MM.1S (cell line): Measurements from ENCODE around the gene EVA1A.

Experiments used
- DNase-seq: peaks from one replicate; pipeline ENCODE4 v3.0.0-alpha.2; 2015
- H2AFZ ChIP-seq: fragments of 300-600 bp; sonication (generic); 2 replicates; pipeline ENCODE4 v1.6.0; 2016; ENCODE audit warnings: antibody characterized with exemption, low read length
- H3F3A ChIP-seq: fragments of 300-600 bp; sonication (generic); 2 replicates; pipeline ENCODE4 v1.6.1; 2016; ENCODE audit warnings: mild to moderate bottlenecking, antibody characterized with exemption, low read length, moderate library complexity, mixed read lengths; ENCODE audit not compliant: insufficient read depth
- H3K27ac ChIP-seq: fragments of 300-600 bp; sonication (generic); 2 replicates; pipeline ENCODE4 v1.5.1; 2016; ENCODE audit warnings: mild to moderate bottlenecking, low read length
- H3K27me3 ChIP-seq: fragments of 300-600 bp; sonication (generic); replicated peaks from 2 replicates; pipeline ENCODE4 v1.6.0; 2016; ENCODE audit warnings: low read length; ENCODE audit not compliant: insufficient read depth
- H3K36me3 ChIP-seq: fragments of 300-600 bp; sonication (generic); replicated peaks from 2 replicates; pipeline ENCODE4 v1.6.1; 2016; ENCODE audit warnings: mild to moderate bottlenecking, low read length, mixed read lengths; ENCODE audit not compliant: insufficient read depth
- H3K4me1 ChIP-seq: fragments of 300-600 bp; sonication (generic); 2 replicates; pipeline ENCODE4 v1.6.1; 2016; ENCODE audit warnings: low read length, mixed read lengths
- H3K4me2 ChIP-seq: fragments of 300-600 bp; sonication (generic); 2 replicates; pipeline ENCODE4 v1.6.0; 2016; ENCODE audit warnings: low read depth, low read length
- H3K4me3 ChIP-seq: fragments of 300-600 bp; sonication (generic); 2 replicates; pipeline ENCODE4 v1.5.1; 2016; ENCODE audit warnings: low read length, mixed read lengths
- H3K79me2 ChIP-seq: fragments of 300-600 bp; sonication (generic); 2 replicates; pipeline ENCODE4 v1.6.1; 2016; ENCODE audit warnings: mixed run types, low read length, mixed read lengths
- H3K9ac ChIP-seq: fragments of 300-600 bp; sonication (generic); 2 replicates; pipeline ENCODE4 v1.6.1; 2016; ENCODE audit warnings: low read length, mixed read lengths
- H3K9me2 ChIP-seq: fragments of 300-600 bp; sonication (generic); replicated peaks from 2 replicates; pipeline ENCODE4 v1.6.1; 2016; ENCODE audit warnings: mild to moderate bottlenecking, low read length, mixed read lengths; ENCODE audit not compliant: insufficient read depth
- H3K9me3 ChIP-seq: fragments of 300-600 bp; sonication (generic); replicated peaks from 2 replicates; pipeline ENCODE4 v1.6.1; 2016; ENCODE audit warnings: mild to moderate bottlenecking, low read length, mixed read lengths; ENCODE audit not compliant: insufficient read depth
- H4K20me1 ChIP-seq: fragments of 300-600 bp; sonication (generic); 2 replicates; pipeline ENCODE4 v1.6.1; 2016; ENCODE audit warnings: mild to moderate bottlenecking, low read length, moderate library complexity, mixed read lengths; ENCODE audit not compliant: insufficient read depth
- EZH2 ChIP-seq: fragments of 300-600 bp; sonication (generic); optimal IDR thresholded peaks from 2 replicates; pipeline ENCODE3; 2017; ENCODE audit warnings: low read depth, mild to moderate bottlenecking, antibody characterized with exemption, low read length, mixed read lengths
- EZH2phosphoT487 ChIP-seq: fragments of 300-600 bp; sonication (generic); IDR thresholded peaks from 2 replicates; pipeline ENCODE4 v1.6.1; 2018; ENCODE audit warnings: antibody characterized with exemption, low read length
- TF ChIP-seq, protein P1 (sequence below): fragments of 300-600 bp; sonication (generic); IDR thresholded peaks from 2 replicates; pipeline ENCODE4 v1.5.1; 2016; ENCODE audit warnings: antibody characterized with exemption, low read length, mixed read lengths

EVA1A gene

DNA sequence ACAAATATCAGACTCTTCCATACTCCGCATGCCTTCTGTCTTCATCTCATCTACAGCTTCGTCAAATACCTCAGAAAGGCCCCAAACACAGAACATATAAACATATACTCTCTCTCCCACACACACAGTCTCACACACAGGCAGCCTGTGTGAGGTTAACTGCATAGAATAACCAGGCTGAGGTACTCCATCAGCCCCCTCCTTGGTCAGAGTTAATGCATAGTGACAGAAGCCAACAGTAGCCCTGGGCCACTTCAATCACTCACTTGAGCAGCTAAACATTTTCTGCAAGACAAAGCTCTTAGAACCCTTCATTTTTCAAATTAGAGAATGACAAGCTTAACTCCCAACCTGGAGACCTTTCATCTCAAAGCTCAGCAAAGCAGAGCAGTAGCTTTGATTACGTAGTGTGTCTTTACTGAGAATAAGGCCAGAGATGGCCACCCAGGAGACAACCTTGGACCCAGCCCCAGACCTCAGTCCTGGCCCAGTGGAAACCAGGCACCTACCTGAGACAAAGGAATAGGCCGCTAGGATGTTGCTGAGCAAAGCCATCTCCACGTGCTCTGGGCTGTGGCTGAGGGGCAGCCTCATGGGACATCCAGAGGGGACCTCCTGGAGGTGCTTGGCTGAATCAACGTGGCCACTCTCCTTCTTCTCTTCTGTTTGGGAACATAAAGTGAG is 43.0 kb downstream of the EVA1A start:
- no peaks in the 10 kb centered on the region for H3K79me2 ChIP-seq
- H3K36me3 ChIP-seq = no peaks in the 10 kb centered on the region
- H3K9ac ChIP-seq = no peak overlapping the region
- H3F3A ChIP-seq = no peaks in the 10 kb centered on the region
- H2AFZ ChIP-seq = no peak overlapping the region
- no peaks in the 10 kb centered on the region for H3K27me3 ChIP-seq
- H3K4me2 ChIP-seq = no peak overlapping the region
- no peak overlapping the region for H3K27ac ChIP-seq
- H3K4me1 ChIP-seq = no peaks in the 10 kb centered on the region
- no peak for DNase-seq
- H3K4me3 ChIP-seq = no peak overlapping the region
- no peaks in the 10 kb centered on the region for H3K9me3 ChIP-seq
- TF ChIP-seq, protein P1, sequence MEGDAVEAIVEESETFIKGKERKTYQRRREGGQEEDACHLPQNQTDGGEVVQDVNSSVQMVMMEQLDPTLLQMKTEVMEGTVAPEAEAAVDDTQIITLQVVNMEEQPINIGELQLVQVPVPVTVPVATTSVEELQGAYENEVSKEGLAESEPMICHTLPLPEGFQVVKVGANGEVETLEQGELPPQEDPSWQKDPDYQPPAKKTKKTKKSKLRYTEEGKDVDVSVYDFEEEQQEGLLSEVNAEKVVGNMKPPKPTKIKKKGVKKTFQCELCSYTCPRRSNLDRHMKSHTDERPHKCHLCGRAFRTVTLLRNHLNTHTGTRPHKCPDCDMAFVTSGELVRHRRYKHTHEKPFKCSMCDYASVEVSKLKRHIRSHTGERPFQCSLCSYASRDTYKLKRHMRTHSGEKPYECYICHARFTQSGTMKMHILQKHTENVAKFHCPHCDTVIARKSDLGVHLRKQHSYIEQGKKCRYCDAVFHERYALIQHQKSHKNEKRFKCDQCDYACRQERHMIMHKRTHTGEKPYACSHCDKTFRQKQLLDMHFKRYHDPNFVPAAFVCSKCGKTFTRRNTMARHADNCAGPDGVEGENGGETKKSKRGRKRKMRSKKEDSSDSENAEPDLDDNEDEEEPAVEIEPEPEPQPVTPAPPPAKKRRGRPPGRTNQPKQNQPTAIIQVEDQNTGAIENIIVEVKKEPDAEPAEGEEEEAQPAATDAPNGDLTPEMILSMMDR = no peak
- TF ChIP-seq EZH2phosphoT487 = no peak
- no peak for TF ChIP-seq EZH2
- H4K20me1 ChIP-seq = no peaks in the 10 kb centered on the region
- no peaks in the 10 kb centered on the region for H3K9me2 ChIP-seq

GRCh38 chr2:75516378-75517360 is 44.1 kb downstream of the EVA1A start:
- no peaks in the 10 kb centered on the region for H4K20me1 ChIP-seq
- TF ChIP-seq, protein P1 = no peak
- TF ChIP-seq EZH2 (no peak), EZH2phosphoT487 (no peak)

DNA sequence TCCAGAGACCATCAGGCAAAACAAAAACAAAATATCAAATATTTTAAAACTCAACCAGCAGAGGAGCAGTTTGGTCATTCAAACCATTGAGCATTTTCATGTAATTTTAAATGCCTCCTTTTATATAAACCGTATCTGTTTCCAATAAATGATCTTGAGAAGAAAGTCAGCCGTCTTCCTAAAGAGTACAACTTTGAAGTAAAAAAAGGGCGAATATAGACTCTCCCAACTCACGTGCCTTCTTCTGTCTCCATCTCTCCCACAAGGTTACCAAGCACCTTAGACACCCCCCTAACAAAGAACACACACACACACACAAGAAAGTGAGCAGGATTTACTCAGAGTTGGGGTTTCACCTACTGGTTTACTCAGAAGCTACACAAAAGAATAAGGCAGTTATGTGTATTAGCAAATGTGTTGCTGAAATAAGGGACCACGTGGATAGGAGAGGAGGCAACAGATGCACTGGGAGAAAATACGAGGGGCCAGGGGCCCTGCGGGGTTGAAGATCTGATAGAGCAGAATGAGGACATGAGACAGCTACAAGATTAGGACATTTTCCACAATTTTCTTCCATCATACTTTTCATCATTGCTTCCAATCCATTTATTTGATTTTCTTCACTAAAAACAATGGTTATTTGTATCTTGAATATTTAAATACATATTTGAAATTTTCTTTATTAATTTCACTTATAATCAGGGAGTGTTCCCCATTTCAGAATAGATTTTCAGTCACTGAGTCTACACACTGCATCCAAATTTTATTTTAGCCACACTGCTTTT is 45.0 kb downstream of the EVA1A start:
- H3K4me1 ChIP-seq = no peaks in the 10 kb centered on the region
- no peak overlapping the region for H3K4me2 ChIP-seq
- H3F3A ChIP-seq = no peaks in the 10 kb centered on the region
- no peaks in the 10 kb centered on the region for H3K9me3 ChIP-seq
- no peaks in the 10 kb centered on the region for H3K27me3 ChIP-seq
- H3K9me2 ChIP-seq = no peaks in the 10 kb centered on the region
- H2AFZ ChIP-seq = no peak overlapping the region
- no peak for DNase-seq
- no peak overlapping the region for H3K9ac ChIP-seq
- H3K27ac ChIP-seq = no peak overlapping the region
- TF ChIP-seq, protein P1 = no peak
- TF ChIP-seq EZH2 (no peak), EZH2phosphoT487 (no peak)
- H3K4me3 ChIP-seq = no peak overlapping the region
- no peaks in the 10 kb centered on the region for H4K20me1 ChIP-seq
- H3K79me2 ChIP-seq = no peaks in the 10 kb centered on the region
- H3K36me3 ChIP-seq = no peaks in the 10 kb centered on the region

More at GRCh38 chr2:75516378-75517360, 44.1 kb downstream of the EVA1A start:
- no peak overlapping the region for H3K27ac ChIP-seq
- H3K79me2 ChIP-seq = no peaks in the 10 kb centered on the region
- H2AFZ ChIP-seq = no peak overlapping the region
- no peaks in the 10 kb centered on the region for H3K9me2 ChIP-seq
- H3K27me3 ChIP-seq = no peaks in the 10 kb centered on the region
- H3K36me3 ChIP-seq = no peaks in the 10 kb centered on the region
- H3K4me2 ChIP-seq = no peak overlapping the region
- H3F3A ChIP-seq = no peaks in the 10 kb centered on the region
- no peaks in the 10 kb centered on the region for H3K4me1 ChIP-seq
- H3K9ac ChIP-seq = no peak overlapping the region
- H3K4me3 ChIP-seq = no peak overlapping the region
- no peak for DNase-seq
- no peaks in the 10 kb centered on the region for H3K9me3 ChIP-seq
